ENCODE results near the gene SIGLEC7.

The SIGLEC7 gene

GRCh38 chr19:51172223-51172622, 30.1 kb downstream of the SIGLEC7 start:
- H3K27me3 ChIP-seq (ENCODE audit: control insufficient read depth, insufficient read depth, low read length) = no peaks in the 10 kb centered on the region; the same call in 1 of the 2 replicates
- H3K27ac ChIP-seq (ENCODE audit: low read depth, low read length) = no peak overlapping the region
- H3K9me3 ChIP-seq (ENCODE audit: control insufficient read depth, insufficient read depth, low read length) = no peaks in the 10 kb centered on the region
- no peak overlapping the region for H3K4me3 ChIP-seq (ENCODE audit: low read depth, low read length)
- H3K36me3 ChIP-seq (ENCODE audit: control insufficient read depth, insufficient read depth, low read length) = no peaks in the 10 kb centered on the region
- H3K9ac ChIP-seq (ENCODE audit: low read depth, low read length) = no peak overlapping the region
- H3K4me1 ChIP-seq (ENCODE audit: control insufficient read depth, insufficient read depth, low read length) = no peaks in the 10 kb centered on the region

GRCh38 chr19:51173681-51174080, 31.6 kb downstream of the SIGLEC7 start:
- H3K9ac ChIP-seq (ENCODE audit: low read depth, low read length) = no peak overlapping the region
- no peak overlapping the region for H3K27ac ChIP-seq (ENCODE audit: low read depth, low read length)
- H3K27me3 ChIP-seq (ENCODE audit: control insufficient read depth, insufficient read depth, low read length) = no peaks in the 10 kb centered on the region; the same call in 1 of the 2 replicates
- no peaks in the 10 kb centered on the region for H3K9me3 ChIP-seq (ENCODE audit: control insufficient read depth, insufficient read depth, low read length)
- H3K36me3 ChIP-seq (ENCODE audit: control insufficient read depth, insufficient read depth, low read length) = no peaks in the 10 kb centered on the region
- no peaks in the 10 kb centered on the region for H3K4me1 ChIP-seq (ENCODE audit: control insufficient read depth, insufficient read depth, low read length)
- no peak overlapping the region for H3K4me3 ChIP-seq (ENCODE audit: low read depth, low read length)

- Histone ChIP-seq H3K27ac (ENCODE audit: low read depth, low read length) (no peak overlapping the region), H3K36me3 (ENCODE audit: control insufficient read depth, insufficient read depth, low read length) (no peaks in the 10 kb centered on the region), H3K9ac (ENCODE audit: low read depth, low read length) (no peak overlapping the region), H3K27me3 (ENCODE audit: control insufficient read depth, insufficient read depth, low read length) (no peaks in the 10 kb centered on the region), H3K9me3 (ENCODE audit: control insufficient read depth, insufficient read depth, low read length) (no peaks in the 10 kb centered on the region), H3K4me1 (ENCODE audit: control insufficient read depth, insufficient read depth, low read length) (no peaks in the 10 kb centered on the region), H3K4me3 (ENCODE audit: low read depth, low read length) (no peak overlapping the region)
Observed at GRCh38 chr19:51179256-51179655, 37.2 kb downstream of the SIGLEC7 start.

GRCh38 chr19:51181377-51181912, 39.3 kb downstream of the SIGLEC7 start:
- H3K27ac ChIP-seq (ENCODE audit: low read depth, low read length) = no peak overlapping the region
- H3K36me3 ChIP-seq (ENCODE audit: control insufficient read depth, insufficient read depth, low read length) = no peaks in the 10 kb centered on the region
- no peaks in the 10 kb centered on the region for H3K4me1 ChIP-seq (ENCODE audit: control insufficient read depth, insufficient read depth, low read length)
- H3K9me3 ChIP-seq (ENCODE audit: control insufficient read depth, insufficient read depth, low read length) = no peaks in the 10 kb centered on the region
- no peaks in the 10 kb centered on the region for H3K27me3 ChIP-seq (ENCODE audit: control insufficient read depth, insufficient read depth, low read length)
- H3K9ac ChIP-seq (ENCODE audit: low read depth, low read length) = no peak overlapping the region
- H3K4me3 ChIP-seq (ENCODE audit: low read depth, low read length) = no peak overlapping the region

- Histone ChIP-seq H3K36me3 (ENCODE audit: control insufficient read depth, insufficient read depth, low read length) (no peaks in the 10 kb centered on the region), H3K9ac (ENCODE audit: low read depth, low read length) (no peak overlapping the region), H3K4me1 (ENCODE audit: control insufficient read depth, insufficient read depth, low read length) (no peaks in the 10 kb centered on the region), H3K9me3 (ENCODE audit: control insufficient read depth, insufficient read depth, low read length) (no peaks in the 10 kb centered on the region), H3K27me3 (ENCODE audit: control insufficient read depth, insufficient read depth, low read length) (no peaks in the 10 kb centered on the region), H3K4me3 (ENCODE audit: low read depth, low read length) (no peak overlapping the region), H3K27ac (ENCODE audit: low read depth, low read length) (no peak overlapping the region)
Observed at GRCh38 chr19:51181913-51182419, 39.9 kb downstream of the SIGLEC7 start.

- Histone ChIP-seq H3K27me3 (ENCODE audit: control insufficient read depth, insufficient read depth, low read length) (no peaks in the 10 kb centered on the region), H3K36me3 (ENCODE audit: control insufficient read depth, insufficient read depth, low read length) (no peaks in the 10 kb centered on the region), H3K9me3 (ENCODE audit: control insufficient read depth, insufficient read depth, low read length) (no peaks in the 10 kb centered on the region), H3K4me3 (ENCODE audit: low read depth, low read length) (no peak overlapping the region), H3K4me1 (ENCODE audit: control insufficient read depth, insufficient read depth, low read length) (no peaks in the 10 kb centered on the region), H3K27ac (ENCODE audit: low read depth, low read length) (no peak overlapping the region), H3K9ac (ENCODE audit: low read depth, low read length) (no peak overlapping the region)
Observed at GRCh38 chr19:51183629-51184028, 41.5 kb downstream of the SIGLEC7 start.

- H3K9ac ChIP-seq (ENCODE audit: low read depth, low read length) = no peak overlapping the region
- no peaks in the 10 kb centered on the region for H3K36me3 ChIP-seq (ENCODE audit: control insufficient read depth, insufficient read depth, low read length)
- H3K27ac ChIP-seq (ENCODE audit: low read depth, low read length) = no peak overlapping the region
- no peak overlapping the region for H3K4me3 ChIP-seq (ENCODE audit: low read depth, low read length)
- no peaks in the 10 kb centered on the region for H3K9me3 ChIP-seq (ENCODE audit: control insufficient read depth, insufficient read depth, low read length)
- no peaks in the 10 kb centered on the region for H3K4me1 ChIP-seq (ENCODE audit: control insufficient read depth, insufficient read depth, low read length)
- H3K27me3 ChIP-seq (ENCODE audit: control insufficient read depth, insufficient read depth, low read length) = no peaks in the 10 kb centered on the region
Observed at GRCh38 chr19:51185069-51185867, 43.2 kb downstream of the SIGLEC7 start.

- H3K27ac ChIP-seq (ENCODE audit: low read depth, low read length) = no peak overlapping the region
- no peaks in the 10 kb centered on the region for H3K27me3 ChIP-seq (ENCODE audit: control insufficient read depth, insufficient read depth, low read length)
- H3K4me3 ChIP-seq (ENCODE audit: low read depth, low read length) = no peak overlapping the region
- no peaks in the 10 kb centered on the region for H3K9me3 ChIP-seq (ENCODE audit: control insufficient read depth, insufficient read depth, low read length)
- H3K36me3 ChIP-seq (ENCODE audit: control insufficient read depth, insufficient read depth, low read length) = no peaks in the 10 kb centered on the region
- H3K4me1 ChIP-seq (ENCODE audit: control insufficient read depth, insufficient read depth, low read length) = no peaks in the 10 kb centered on the region
- H3K9ac ChIP-seq (ENCODE audit: low read depth, low read length) = no peak overlapping the region
Observed at GRCh38 chr19:51185868-51186215, 43.7 kb downstream of the SIGLEC7 start.

- H3K9ac ChIP-seq (ENCODE audit: low read depth, low read length) = no peak overlapping the region
- H3K4me3 ChIP-seq (ENCODE audit: low read depth, low read length) = no peak overlapping the region
- H3K9me3 ChIP-seq (ENCODE audit: control insufficient read depth, insufficient read depth, low read length) = no peaks in the 10 kb centered on the region
- H3K4me1 ChIP-seq (ENCODE audit: control insufficient read depth, insufficient read depth, low read length) = no peaks in the 10 kb centered on the region
- no peak overlapping the region for H3K27ac ChIP-seq (ENCODE audit: low read depth, low read length)
- no peaks in the 10 kb centered on the region for H3K27me3 ChIP-seq (ENCODE audit: control insufficient read depth, insufficient read depth, low read length)
- H3K36me3 ChIP-seq (ENCODE audit: control insufficient read depth, insufficient read depth, low read length) = no peaks in the 10 kb centered on the region
Observed at GRCh38 chr19:51186323-51186722, 44.2 kb downstream of the SIGLEC7 start.

- Histone ChIP-seq H3K4me3 (ENCODE audit: low read depth, low read length) (no peak overlapping the region), H3K27me3 (ENCODE audit: control insufficient read depth, insufficient read depth, low read length) (no peaks in the 10 kb centered on the region), H3K4me1 (ENCODE audit: control insufficient read depth, insufficient read depth, low read length) (no peaks in the 10 kb centered on the region), H3K9ac (ENCODE audit: low read depth, low read length) (no peak overlapping the region), H3K27ac (ENCODE audit: low read depth, low read length) (no peak overlapping the region), H3K36me3 (ENCODE audit: control insufficient read depth, insufficient read depth, low read length) (no peaks in the 10 kb centered on the region), H3K9me3 (ENCODE audit: control insufficient read depth, insufficient read depth, low read length) (no peaks in the 10 kb centered on the region)
Observed at GRCh38 chr19:51187395-51188226, 45.5 kb downstream of the SIGLEC7 start.

GRCh38 chr19:51188227-51188559, 46.1 kb downstream of the SIGLEC7 start:
- H3K9ac ChIP-seq (ENCODE audit: low read depth, low read length) = no peak overlapping the region
- no peak overlapping the region for H3K27ac ChIP-seq (ENCODE audit: low read depth, low read length)
- H3K4me3 ChIP-seq (ENCODE audit: low read depth, low read length) = no peak overlapping the region
- no peaks in the 10 kb centered on the region for H3K4me1 ChIP-seq (ENCODE audit: control insufficient read depth, insufficient read depth, low read length)
- H3K36me3 ChIP-seq (ENCODE audit: control insufficient read depth, insufficient read depth, low read length) = no peaks in the 10 kb centered on the region
- no peaks in the 10 kb centered on the region for H3K9me3 ChIP-seq (ENCODE audit: control insufficient read depth, insufficient read depth, low read length)
- no peaks in the 10 kb centered on the region for H3K27me3 ChIP-seq (ENCODE audit: control insufficient read depth, insufficient read depth, low read length)

Measured in HUES48 (cell line).